Transverse colon (tissue), 1 donor: Measurements from ENCODE around the gene LRRIQ4.

Experiments
- EP300 ChIP-seq: sonication (generic); formaldehyde crosslinking; IDR thresholded peaks from one replicate; pipeline ENCODE4 v1.6.1; 2017; ENCODE audit warnings: antibody characterized with exemption, low read depth
- POLR2A ChIP-seq: fragments of 450-650 bp; IDR thresholded peaks from one replicate; pipeline ENCODE4 v1.6.1; 2016; ENCODE audit warnings: antibody characterized with exemption, mild to moderate bottlenecking, moderate library complexity

- TF ChIP-seq EP300 (no peak), POLR2A (no peak)
Measured at GRCh38 chr3:169861871-169862270, 49.2 kb downstream of the LRRIQ4 start.
